Loucy (cell line): ENCODE measurements around the gene ABTB2.
"Not testable (repeated sequence)": the region's sequence is repeated elsewhere in the genome, so short reads cannot be mapped to it uniquely, and the experiment has no call there.

ENCODE experiments used
- H2AFZ ChIP-seq: fragments of 200-600 bp; sonication (generic); 2 replicates; pipeline ENCODE4 v1.6.0; 2016; ENCODE audit warnings: antibody characterized with exemption, mild to moderate bottlenecking, low read length, moderate library complexity
- H3F3A ChIP-seq: fragments of 200-600 bp; 2 replicates; pipeline ENCODE4 v1.6.0; 2016; ENCODE audit warnings: antibody characterized with exemption, low read depth, mild to moderate bottlenecking
- H3K27me3 ChIP-seq: fragments of 200-600 bp; sonication (generic); 2 replicates; pipeline ENCODE4 v1.6.1; 2014; ENCODE audit warnings: low read length, mild to moderate bottlenecking; ENCODE audit not compliant: insufficient read depth, poor library complexity, severe bottlenecking
- H3K36me3 ChIP-seq: fragments of 200-600 bp; sonication (generic); 2 replicates; pipeline ENCODE4 v1.6.1; 2016; ENCODE audit warnings: low read length; ENCODE audit not compliant: insufficient read depth
- H3K4me1 ChIP-seq: fragments of 200-600 bp; sonication (generic); 2 replicates; pipeline ENCODE4 v1.5.1; 2014; ENCODE audit warnings: low read length, mild to moderate bottlenecking; ENCODE audit not compliant: insufficient read depth, poor library complexity, severe bottlenecking
- H3K4me2 ChIP-seq: fragments of 200-600 bp; sonication (generic); 2 replicates; pipeline ENCODE4 v1.6.0; 2014; ENCODE audit warnings: antibody characterized with exemption, low read length, low read depth, mild to moderate bottlenecking; ENCODE audit not compliant: poor library complexity, severe bottlenecking
- H3K4me3 ChIP-seq: fragments of 200-600 bp; sonication (generic); 2 replicates; pipeline ENCODE4 v1.5.1; 2014; ENCODE audit warnings: low read length, mild to moderate bottlenecking, mixed read lengths; ENCODE audit not compliant: poor library complexity, severe bottlenecking
- H3K79me2 ChIP-seq: fragments of 200-600 bp; sonication (generic); 2 replicates; pipeline ENCODE4 v1.6.1; 2014; ENCODE audit warnings: low read length; ENCODE audit not compliant: insufficient read depth
- H3K9ac ChIP-seq: fragments of 200-600 bp; sonication (generic); 2 replicates; pipeline ENCODE4 v1.6.0; 2014; ENCODE audit warnings: mild to moderate bottlenecking, low read depth, low read length, moderate library complexity; ENCODE audit not compliant: poor library complexity, severe bottlenecking
- H3K9me2 ChIP-seq: fragments of 200-600 bp; sonication (generic); replicated peaks from 2 replicates; pipeline ENCODE4 v1.6.1; 2016; ENCODE audit warnings: low read depth, low read length, mixed read lengths
- H3K9me3 ChIP-seq: fragments of 200-600 bp; sonication (generic); 2 replicates; pipeline ENCODE4 v1.6.1; 2014; ENCODE audit warnings: mild to moderate bottlenecking, antibody characterized with exemption, low read length, low read depth; ENCODE audit not compliant: insufficient read depth
- H4K20me1 ChIP-seq: fragments of 200-600 bp; sonication (generic); 2 replicates; pipeline ENCODE4 v1.6.0; 2014; ENCODE audit warnings: antibody characterized with exemption, low read length, mild to moderate bottlenecking; ENCODE audit not compliant: insufficient read depth, poor library complexity, severe bottlenecking
- EZH2phosphoT487 ChIP-seq: fragments of 200-600 bp; IDR thresholded peaks from 2 replicates; pipeline ENCODE4 v1.6.1; 2018; ENCODE audit warnings: antibody characterized with exemption, mild to moderate bottlenecking, moderate library complexity, borderline replicate concordance
- TF ChIP-seq, protein P1 (sequence below): fragments of 200-600 bp; sonication (generic); conservative IDR thresholded peaks from 2 replicates; pipeline ENCODE4 v1.5.1; 2014; ENCODE audit warnings: mild to moderate bottlenecking, antibody characterized with exemption, low read length

The ABTB2 gene

DNA sequence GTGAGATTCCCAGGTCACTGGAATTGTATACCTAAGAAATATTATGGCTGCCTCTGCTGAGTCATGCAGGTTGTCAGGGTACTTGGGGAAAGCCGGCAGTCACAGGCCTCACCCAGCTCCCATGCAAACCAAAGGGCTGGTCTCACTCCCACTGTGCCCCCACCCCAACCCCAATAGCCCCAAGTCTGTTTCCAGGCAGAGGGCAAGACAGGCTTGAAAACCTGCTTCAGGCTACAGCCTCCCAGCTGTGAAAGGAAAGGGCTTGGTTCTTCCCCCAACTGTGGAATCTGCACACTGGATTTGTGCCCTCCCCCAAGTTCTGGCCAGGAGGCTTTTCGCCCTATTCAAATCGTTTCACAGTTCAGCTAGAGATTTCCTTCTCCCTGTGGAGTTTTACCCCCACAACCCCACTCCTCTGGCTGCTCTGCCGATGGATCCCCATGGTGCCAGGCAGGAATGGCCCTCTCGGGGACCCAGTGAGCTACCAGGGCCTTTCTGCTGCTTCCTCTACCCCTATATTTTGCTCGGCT lies 37.0 kb upstream of the ABTB2 start:
- Histone ChIP-seq H3K9ac (no peak overlapping the region), H2AFZ (no peak overlapping the region), H4K20me1 (no peaks in the 10 kb centered on the region), H3K27me3 (no peaks in the 10 kb centered on the region), H3K9me3 (peaks cover 14% of the 10 kb centered on the region; the same call in 1 of the 2 replicates), H3F3A (no peaks in the 10 kb centered on the region), H3K4me3 (no peak overlapping the region), H3K9me2 (no peaks in the 10 kb centered on the region), H3K4me1 (no peaks in the 10 kb centered on the region), H3K36me3 (no peaks in the 10 kb centered on the region), H3K79me2 (no peaks in the 10 kb centered on the region), H3K4me2 (no peak overlapping the region)
- no peak for TF ChIP-seq EZH2phosphoT487
- TF ChIP-seq, protein P1, sequence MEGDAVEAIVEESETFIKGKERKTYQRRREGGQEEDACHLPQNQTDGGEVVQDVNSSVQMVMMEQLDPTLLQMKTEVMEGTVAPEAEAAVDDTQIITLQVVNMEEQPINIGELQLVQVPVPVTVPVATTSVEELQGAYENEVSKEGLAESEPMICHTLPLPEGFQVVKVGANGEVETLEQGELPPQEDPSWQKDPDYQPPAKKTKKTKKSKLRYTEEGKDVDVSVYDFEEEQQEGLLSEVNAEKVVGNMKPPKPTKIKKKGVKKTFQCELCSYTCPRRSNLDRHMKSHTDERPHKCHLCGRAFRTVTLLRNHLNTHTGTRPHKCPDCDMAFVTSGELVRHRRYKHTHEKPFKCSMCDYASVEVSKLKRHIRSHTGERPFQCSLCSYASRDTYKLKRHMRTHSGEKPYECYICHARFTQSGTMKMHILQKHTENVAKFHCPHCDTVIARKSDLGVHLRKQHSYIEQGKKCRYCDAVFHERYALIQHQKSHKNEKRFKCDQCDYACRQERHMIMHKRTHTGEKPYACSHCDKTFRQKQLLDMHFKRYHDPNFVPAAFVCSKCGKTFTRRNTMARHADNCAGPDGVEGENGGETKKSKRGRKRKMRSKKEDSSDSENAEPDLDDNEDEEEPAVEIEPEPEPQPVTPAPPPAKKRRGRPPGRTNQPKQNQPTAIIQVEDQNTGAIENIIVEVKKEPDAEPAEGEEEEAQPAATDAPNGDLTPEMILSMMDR: no peak

DNA sequence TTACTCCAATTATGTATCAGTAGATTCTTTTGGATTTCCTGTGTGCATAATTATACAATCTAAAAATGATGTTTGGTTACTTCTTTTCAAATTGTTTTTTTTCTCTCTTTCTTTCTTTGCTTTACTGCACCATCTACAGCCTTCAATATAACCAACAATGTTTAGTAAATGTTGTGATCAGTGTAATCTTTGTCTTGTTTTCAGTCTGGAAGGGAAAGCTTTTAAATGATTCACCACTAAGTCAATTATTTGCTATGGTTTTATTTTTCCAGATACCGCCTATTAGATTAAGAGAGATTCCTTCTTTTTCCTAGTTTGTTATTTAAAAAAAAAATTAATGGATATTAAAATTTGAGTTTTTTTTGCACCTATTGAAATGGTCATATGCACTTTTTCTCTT lies 29.8 kb upstream of the ABTB2 start:
- no peaks in the 10 kb centered on the region for H3K79me2 ChIP-seq
- TF ChIP-seq, protein P1: no peak
- no peak for TF ChIP-seq EZH2phosphoT487
- H3K27me3 ChIP-seq: no peaks in the 10 kb centered on the region
- no peaks in the 10 kb centered on the region for H3F3A ChIP-seq
- 0 out of 2 replicates have a peak, but pooled peaks cover under 1% of the 10 kb centered on the region for H3K9me3 ChIP-seq
- H4K20me1 ChIP-seq: no peaks in the 10 kb centered on the region
- no peaks in the 10 kb centered on the region for H3K9me2 ChIP-seq
- no peak overlapping the region for H3K4me3 ChIP-seq
- H3K36me3 ChIP-seq: no peaks in the 10 kb centered on the region
- no peak overlapping the region for H3K4me2 ChIP-seq
- H3K9ac ChIP-seq: no peak overlapping the region
- H2AFZ ChIP-seq: no peak overlapping the region
- peaks cover 11% of the 10 kb centered on the region for H3K4me1 ChIP-seq

DNA sequence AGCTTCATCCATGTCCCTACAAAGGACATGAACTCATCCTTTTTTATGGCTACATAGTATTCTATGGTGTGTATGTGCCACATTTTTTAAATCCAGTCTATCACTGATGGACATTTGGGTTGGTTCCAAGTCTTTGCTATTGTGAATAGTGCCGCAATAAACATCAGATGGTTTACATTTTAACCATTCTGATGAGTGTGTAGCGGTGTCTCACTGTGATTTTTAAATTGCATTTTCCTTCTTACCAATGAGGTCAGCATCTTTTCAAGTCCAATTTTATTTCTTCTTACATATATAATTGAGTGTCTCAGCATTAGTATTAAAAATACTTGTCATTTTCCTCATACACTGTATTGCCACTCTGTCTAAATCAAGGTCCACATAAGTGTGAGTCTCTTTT lies 28.5 kb upstream of the ABTB2 start:
- H3K9ac ChIP-seq, H2AFZ ChIP-seq, H3K36me3 ChIP-seq, H3F3A ChIP-seq, H3K9me3 ChIP-seq, H3K4me3 ChIP-seq, H3K79me2 ChIP-seq, H4K20me1 ChIP-seq, H3K4me2 ChIP-seq, H3K27me3 ChIP-seq, H3K9me2 ChIP-seq: not testable (repeated sequence)
- H3K4me1 ChIP-seq: peaks cover 15% of the 10 kb centered on the region
